K562 (cell line): ENCODE results near the gene GGNBP2. TPM values are rescaled to one million over a fixed set of nuclear protein-coding genes. Genes with fewer than 3 reads are reported as not detected.
A peak's percentile ranks its signal among the peaks of the same experiment; 100 is the strongest.

ENCODE experiments used
- BRD4 ChIP-seq: fragments of 200-600 bp; sonication (generic); IDR thresholded peaks from 2 replicates; pipeline ENCODE4 v1.6.1; 2017; ENCODE audit warnings: inconsistent platforms
- ELF1 ChIP-seq: fragments of 200-800 bp; sonication (Bioruptor generic); IDR thresholded peaks from 2 replicates; pipeline ENCODE4 v1.6.1; 2016; ENCODE audit warnings: missing genetic modification characterization, missing compliant biosample characterization
- ERF ChIP-seq: fragments of 450-650 bp; formaldehyde crosslinking; IDR thresholded peaks from 2 replicates; pipeline ENCODE4 v1.4.0; 2020; ENCODE audit warnings: mild to moderate bottlenecking, mixed read lengths
- FOXK2 ChIP-seq, 2 experiments: fragments of 450-650 bp; IDR thresholded peaks in 1 of 2; conservative IDR thresholded peaks in 1 of 2; 2 replicates each; pipeline ENCODE4 v1.6.1; 2016; ENCODE audit warnings: low read depth in 2 of 2, mild to moderate bottlenecking in 1 of 2
- GABPA ChIP-seq: fragments of 200-800 bp; sonication (Bioruptor generic); conservative IDR thresholded peaks from 2 replicates; pipeline ENCODE4 v1.6.1; 2016; ENCODE audit warnings: low read depth, missing genetic modification characterization, missing compliant biosample characterization
- HDAC6 ChIP-seq: IDR thresholded peaks from 2 replicates; pipeline ENCODE4 v1.6.1; 2012; ENCODE audit warnings: low read depth, mild to moderate bottlenecking, control low read depth, inconsistent platforms, low read length, moderate library complexity
- KAT2B ChIP-seq: IDR thresholded peaks from one replicate; pipeline ENCODE4 v1.6.1; 2012; ENCODE audit warnings: low read depth, mild to moderate bottlenecking, control low read depth, inconsistent platforms, low read length, moderate library complexity
- KLF13 ChIP-seq: fragments of 450-650 bp; IDR thresholded peaks from 2 replicates; pipeline ENCODE4 v1.6.1; 2016; ENCODE audit warnings: missing genetic modification characterization, low read depth, mild to moderate bottlenecking, missing compliant biosample characterization, moderate library complexity, borderline replicate concordance
- NCOA1 ChIP-seq: fragments of 450-650 bp; IDR thresholded peaks from 2 replicates; pipeline ENCODE4 v1.6.1; 2016; ENCODE audit warnings: low read depth
- NR2C2 ChIP-seq, 2 experiments: fragments of 200-800 bp in 1 of 2; sonication (Bioruptor generic) in 1 of 2; sonication (generic) in 1 of 2; formaldehyde crosslinking in 1 of 2; IDR thresholded peaks; 2 replicates each; pipeline versions ENCODE4 v1.6.1 to v1.8.0; 2016 to 2022; ENCODE audit warnings: mild to moderate bottlenecking in 1 of 2, missing compliant biosample characterization in 1 of 2, missing genetic modification characterization in 1 of 2, missing genetic modification reagents in 1 of 2
- PHF20 ChIP-seq: fragments of 450-650 bp; IDR thresholded peaks from 2 replicates; pipeline ENCODE4 v1.6.1; 2018; ENCODE audit not compliant: partially characterized antibody
- PHF8 ChIP-seq: fragments of 200-600 bp; sonication (generic); IDR thresholded peaks from 2 replicates; pipeline ENCODE4 v1.6.1; 2012; ENCODE audit warnings: mixed run types, mild to moderate bottlenecking, inconsistent platforms, low read length, moderate library complexity, borderline replicate concordance
- POLR2A ChIP-seq: fragments of 450-650 bp; conservative IDR thresholded peaks from 2 replicates; pipeline ENCODE4 v1.6.1; 2016
- POLR2H ChIP-seq: IDR thresholded peaks from 2 replicates; pipeline ENCODE4 v1.6.1; 2016; ENCODE audit warnings: missing genetic modification characterization, low read depth, mild to moderate bottlenecking, control low read depth, missing compliant biosample characterization, moderate library complexity
- RBFOX2 ChIP-seq: fragments of 200-400 bp; formaldehyde crosslinking; IDR thresholded peaks from 2 replicates; pipeline ENCODE4 v1.6.1; 2017; ENCODE audit warnings: low read depth, mild to moderate bottlenecking, low read length, moderate library complexity
- SETDB1 ChIP-seq: IDR thresholded peaks from one replicate; pipeline ENCODE4 v1.6.1; 2012; ENCODE audit warnings: low read length, control low read depth, inconsistent platforms
- SUPT5H ChIP-seq: fragments of 450-650 bp; IDR thresholded peaks from 2 replicates; pipeline ENCODE4 v1.6.1; 2016
- TFAM ChIP-seq: fragments of 250-450 bp; sonication (Bioruptor Pico); conservative IDR thresholded peaks from 2 replicates; pipeline ENCODE4 v1.5.0; 2021; ENCODE audit warnings: mild to moderate bottlenecking, moderate library complexity
- THAP12 ChIP-seq: fragments of 250-450 bp; sonication (Bioruptor Pico); IDR thresholded peaks from 2 replicates; pipeline ENCODE4 v1.9.0; 2021; ENCODE audit warnings: mild to moderate bottlenecking, inconsistent platforms
- THAP7 ChIP-seq: fragments of 250-450 bp; sonication (Bioruptor Pico); IDR thresholded peaks from 2 replicates; pipeline ENCODE4 v1.5.0; 2021
- VEZF1 ChIP-seq: fragments of 200-800 bp; sonication (Bioruptor generic); IDR thresholded peaks from 2 replicates; pipeline ENCODE4 v1.6.1; 2017; ENCODE audit warnings: missing genetic modification characterization, missing compliant biosample characterization
- ZBTB7A ChIP-seq: IDR thresholded peaks from 2 replicates; pipeline ENCODE4 v1.6.1; 2011; ENCODE audit warnings: low read depth, mild to moderate bottlenecking, low read length, moderate library complexity, borderline replicate concordance; ENCODE audit not compliant: control insufficient read depth
- ZC3H11A ChIP-seq: IDR thresholded peaks from 2 replicates; pipeline ENCODE4 v1.6.1; 2012; ENCODE audit warnings: low read depth, low read length, improper control_type of control experiment
- ZNF133 ChIP-seq: fragments of 250-450 bp; sonication (Bioruptor Pico); IDR thresholded peaks from 2 replicates; pipeline ENCODE4 v1.4.0; 2020; ENCODE audit warnings: mild to moderate bottlenecking
- ZNF766 ChIP-seq: fragments of 200-800 bp; sonication (Bioruptor generic); conservative IDR thresholded peaks from 2 replicates; pipeline ENCODE4 v1.6.1; 2016; ENCODE audit warnings: missing genetic modification characterization, missing compliant biosample characterization
- polyA plus RNA-seq, 8 experiments: library from polyadenylated mRNA; depleted of rRNA in 4 of 8; stranded (reverse) in 5 of 8; unstranded in 3 of 8; fragments of >200 nt; fragmentation: Nextera tagmentation in 2 of 8; fragmentation: Illumina TruSeq in 1 of 8; extraction: Ambion mirVana in 2 of 8; extraction: Trizol in 1 of 8; gene quantifications; 2 replicates each; pipeline versions ENCODE4 v1.2.1 to v1.2.3, GENCODE V29; 2011 to 2014; ENCODE audit warnings: inconsistent platforms in 1 of 8, missing spikeins in 1 of 8
- total RNA-seq, 7 experiments: library from RNA; depleted of rRNA in 6 of 7; stranded (reverse); fragments of >200 nt in 6 of 7; fragmentation: Illumina TruSeq in 2 of 7; extraction: Trizol in 2 of 7; gene quantifications; 2 replicates each; pipeline versions ENCODE4 v1.2.1 to v1.2.3, GENCODE V29; 2011 to 2021; ENCODE audit warnings: low replicate concordance in 1 of 7

The GGNBP2 gene
- total and polyA plus RNA-seq, 9 of the 15 experiments (the other 6 are each of a cell fraction or from before 2014, with no cell fraction given), result 35.7 to 96.6 (median 64.1) TPM

- TF ChIP-seq FOXK2 (conservative IDR thresholded peaks at IDR 0.05 in 1 of 2, IDR thresholded peaks at IDR 0.05 in 1 of 2; ENCODE audit: low read depth in 2 of 2) (no peak), BRD4 (peak; percentile 54; the same call in 1 of the 2 replicates), ZC3H11A (no peak), THAP12 (CRISPR knock-in tag) (peak; percentile 61; the same call in 1 of the 2 replicates), ZBTB7A (peak; percentile 45; the same call in 1 of the 2 replicates), TFAM (CRISPR knock-in tag) (no peak), NCOA1 (peak; percentile 28; the same call in 1 of the 2 replicates), ZNF133 (no peak), ZNF766 (CRISPR knock-in tag) (0 out of 2 replicates have a peak, but pooled peaks have one; percentile 15), KLF13 (tag) (0 out of 2 replicates have a peak, but pooled peaks have one; percentile 47), KAT2B (no peak), ERF (CRISPR knock-in tag) (0 out of 2 replicates have a peak, but pooled peaks have one; percentile 16), PHF20 (peak; percentile 1), POLR2H (tag) (peak; percentile 61), ELF1 (tag) (peak; percentile 59), SUPT5H (0 out of 2 replicates have a peak, but pooled peaks have one; percentile 13), VEZF1 (peak; percentile 84), PHF8 (peak; percentile 54), HDAC6 (no peak), NR2C2 (CRISPR knock-in tag; IDR thresholded peaks at IDR 0.05) (no peak), NR2C2 (tag; IDR thresholded peaks at IDR 0.05) (peak; percentile 69), RBFOX2 (peak; percentile 82), SETDB1 (no peak), THAP7 (0 out of 2 replicates have a peak, but pooled peaks have one; percentile 14), GABPA (peak; percentile 55; the same call in 1 of the 2 replicates), POLR2A (0 out of 2 replicates have a peak, but pooled peaks have one; percentile 89)
Measured at GRCh38 chr17:36545077-36545464, 352 bp downstream of the GGNBP2 start (continued).
